B cell (primary cell): ENCODE data around the gene TGFBR3. TPM values are rescaled to one million over a fixed set of nuclear protein-coding genes. Genes with fewer than 3 reads are reported as not detected.

ENCODE experiments used
- ATAC-seq: fragments of 200-7000 bp; cut with Tn5 transposase; one replicate; pipeline ENCODE4 v1.10.0; 2021; ENCODE audit warnings: low read depth, mild to moderate bottlenecking, moderate number of reproducible peaks, moderate library complexity
- CTCF ChIA-PET: fragments of 350-600 bp; sonication (Branson Sonifier 250); formaldehyde crosslinking; loops from one replicate; lab custom pipeline; 2021; ENCODE audit warnings: antibody characterized with exemption, inconsistent platforms; lab: Charles Lee
- POLR2A ChIA-PET: fragments of 350-600 bp; sonication (Branson Sonifier 250); formaldehyde crosslinking; loops from one replicate; lab custom pipeline; 2021; ENCODE audit warnings: antibody characterized with exemption; lab: Charles Lee
- DNase-seq: peaks from one replicate; pipeline ENCODE4 v3.0.0; 2013
- H2AFZ ChIP-seq: 2 replicates; pipeline ENCODE4 v1.6.1; 2012; ENCODE audit warnings: mild to moderate bottlenecking, low read depth, low read length; ENCODE audit not compliant: insufficient read depth, poor library complexity, severe bottlenecking
- H3K27ac ChIP-seq, 2 donors: 1 replicate in 1 of 2; 2 replicates in 1 of 2; pipeline ENCODE4 v1.5.1; 2012 to 2013; ENCODE audit warnings: low read length in 2 of 2, mild to moderate bottlenecking in 2 of 2, moderate library complexity in 1 of 2
- H3K27me3 ChIP-seq, 4 experiments: fragments of 200-600 bp in 1 of 4; sonication (generic) in 1 of 4; replicated peaks in 1 of 4; 1 replicate in 2 of 4; 2 replicates in 2 of 4; pipeline versions ENCODE4 v1.6.1 to v1.7.0; 2013 to 2016; ENCODE audit warnings: low read length in 3 of 4, mild to moderate bottlenecking in 2 of 4, mixed read lengths in 1 of 4, moderate library complexity in 1 of 4; ENCODE audit not compliant: insufficient read depth in 4 of 4, control insufficient read depth in 3 of 4; ENCODE audit errors: control extremely low read depth in 1 of 4
- H3K36me3 ChIP-seq, 2 experiments: replicated peaks in 1 of 2; 1 replicate in 1 of 2; 2 replicates in 1 of 2; pipeline versions ENCODE4 v1.6.1 to v1.7.1; 2013; ENCODE audit warnings: low read length in 1 of 2; ENCODE audit not compliant: insufficient read depth in 2 of 2, control insufficient read depth in 1 of 2; ENCODE audit errors: control extremely low read depth in 1 of 2, extremely low read depth in 1 of 2
- H3K4me1 ChIP-seq, 2 donors: fragments of 200-600 bp in 1 of 2; sonication (generic) in 1 of 2; 1 replicate in 1 of 2; 2 replicates in 1 of 2; pipeline versions ENCODE4 v1.5.1 to v1.6.1; 2013 to 2017; ENCODE audit warnings: low read length in 2 of 2; ENCODE audit not compliant: control insufficient read depth in 2 of 2, insufficient read depth in 2 of 2
- H3K4me2 ChIP-seq: replicated peaks from 2 replicates; pipeline ENCODE3; 2012; ENCODE audit warnings: mild to moderate bottlenecking, low read depth, low read length; ENCODE audit not compliant: poor library complexity, severe bottlenecking
- H3K4me3 ChIP-seq, 5 experiments: fragments of 200-600 bp in 1 of 5; sonication (generic) in 1 of 5; 1 replicate in 3 of 5; 2 replicates in 2 of 5; pipeline versions ENCODE4 v1.5.1 to v1.7.0; 2011 to 2016; ENCODE audit warnings: low read length in 4 of 5, mild to moderate bottlenecking in 4 of 5, low read depth in 2 of 5, control low read depth in 1 of 5, moderate library complexity in 1 of 5; ENCODE audit not compliant: insufficient read depth in 1 of 5; ENCODE audit errors: control extremely low read depth in 1 of 5, extremely low read depth in 1 of 5
- H3K79me2 ChIP-seq: fragments of 200-600 bp; sonication (generic); one replicate; pipeline ENCODE4 v1.6.0; 2016; ENCODE audit warnings: low read length; ENCODE audit not compliant: control insufficient read depth, insufficient read depth
- H3K9ac ChIP-seq: fragments of 200-600 bp; sonication (generic); 2 replicates; pipeline ENCODE4 v1.6.1; 2017; ENCODE audit warnings: mild to moderate bottlenecking, low read length, moderate library complexity
- H3K9me3 ChIP-seq, 3 donors: one replicate each; pipeline versions ENCODE4 v1.6.1 to v1.7.1; 2013; ENCODE audit warnings: low read length in 2 of 3; ENCODE audit not compliant: control insufficient read depth in 2 of 3, insufficient read depth in 1 of 3; ENCODE audit errors: control extremely low read depth in 1 of 3
- H4K20me1 ChIP-seq: 2 replicates; pipeline ENCODE4 v1.6.0; 2012; ENCODE audit warnings: mild to moderate bottlenecking, low read length; ENCODE audit not compliant: insufficient read depth, control insufficient read depth, poor library complexity, severe bottlenecking
- H3K27ac Mint-ChIP-seq: one replicate; pipeline ENCODE4 v1.8.0; 2021; ENCODE audit warnings: mixed read lengths
- H3K27me3 Mint-ChIP-seq: one replicate; pipeline ENCODE4 v1.8.0; 2021; ENCODE audit warnings: mixed read lengths
- H3K4me1 Mint-ChIP-seq: one replicate; pipeline ENCODE4 v1.8.0; 2021; ENCODE audit warnings: mixed read lengths
- H3K4me3 Mint-ChIP-seq: one replicate; pipeline ENCODE4 v1.8.0; 2021; ENCODE audit warnings: mixed read lengths
- H3K9me3 Mint-ChIP-seq: one replicate; pipeline ENCODE4 v1.8.0; 2022; ENCODE audit warnings: mixed read lengths; ENCODE audit not compliant: insufficient read depth
- EZH2 ChIP-seq: IDR thresholded peaks from 2 replicates; pipeline ENCODE4 v1.6.1; 2012; ENCODE audit warnings: borderline replicate concordance, low read depth, mild to moderate bottlenecking, moderate library complexity, low read length; ENCODE audit not compliant: insufficient read depth, poor library complexity, severe bottlenecking
- WGBS: methylation state at CpG from one replicate; pipeline ENCODE4 v1.1.5; 2013; ENCODE audit warnings: missing lambda C conversion rate; ENCODE audit not compliant: insufficient coverage; 5-methylcytosine and 5-hydroxymethylcytosine counted together
- intact Hi-C: fragments of 100-400 bp; cut with micrococcal nuclease; formaldehyde crosslinking; loops from one replicate; pipeline ENCODE4 v1.10.0; 2022
- polyA plus RNA-seq: library from polyadenylated mRNA; depleted of rRNA; stranded (reverse); fragments of >200 nt; gene quantifications from 2 replicates; pipeline ENCODE4 v1.2.3, GENCODE V29; 2012
- total RNA-seq, 2 donors: library from RNA; stranded (reverse); fragments of 120-200 nt in 1 of 2; gene quantifications; 1 replicate in 1 of 2; 2 replicates in 1 of 2; pipeline versions ENCODE4 v1.2.3 to v1.2.4, GENCODE V29; 2013 to 2022
- TF ChIP-seq, protein P1 (sequence below): fragments of 200-600 bp; IDR thresholded peaks from one replicate; pipeline ENCODE4 v1.8.0; 2022; ENCODE audit warnings: antibody characterized with exemption, mild to moderate bottlenecking

The TGFBR3 gene
- total and polyA plus RNA-seq, 2 donors (not counting 1 experiment from before 2014, with no cell fraction given), result 0.10 to 0.12 TPM

DNA sequence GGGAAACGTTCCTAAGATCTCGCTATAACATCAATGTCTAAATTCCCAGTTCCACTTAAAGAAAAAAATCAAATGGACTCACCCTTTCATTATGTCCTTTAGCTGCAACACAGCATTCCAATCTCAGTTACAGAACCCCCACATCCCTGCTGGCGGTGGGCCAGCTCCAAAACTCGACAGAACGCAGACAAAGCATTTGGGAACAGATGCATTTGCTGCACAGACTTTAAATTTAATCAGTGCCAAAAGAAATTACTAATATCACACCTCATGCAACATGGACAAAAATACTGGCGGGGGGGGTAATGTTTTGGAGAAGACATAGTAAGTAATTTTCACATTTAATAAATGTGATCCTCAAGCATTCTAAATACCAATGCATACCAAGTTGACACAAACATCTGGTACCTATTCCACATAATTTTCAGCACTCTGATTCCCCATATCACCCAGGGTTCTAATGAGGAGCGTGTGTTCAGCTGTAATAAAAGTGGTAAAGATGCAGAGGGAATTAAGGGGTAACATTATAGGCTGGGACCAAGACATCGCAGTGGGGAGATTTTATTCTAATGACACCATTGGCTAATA, 79.7 kb downstream of the TGFBR3 start:
- H3K27me3 ChIP-seq, result no peaks in the 10 kb centered on the region
- DNase-seq, result no peak
- H3K4me2 ChIP-seq, result no peak overlapping the region
- ChIA-PET CTCF (no interaction called here), POLR2A (no interaction called here)
- no peaks in the 10 kb centered on the region for H3K79me2 ChIP-seq
- Mint-ChIP-seq H3K27ac (no peak overlapping the region), H3K9me3 (no peaks in the 10 kb centered on the region), H3K4me3 (no peak overlapping the region), H3K4me1 (peaks cover 12% of the 10 kb centered on the region), H3K27me3 (no peaks in the 10 kb centered on the region)
- H3K36me3 ChIP-seq, result no peaks in the 10 kb centered on the region
- H3K9me3 ChIP-seq, result no peaks in the 10 kb centered on the region
- no peak overlapping the region for H2AFZ ChIP-seq
- no peak for ATAC-seq
- H3K27ac ChIP-seq, result no peak overlapping the region
- H4K20me1 ChIP-seq, result no peaks in the 10 kb centered on the region
- WGBS, result 97% methylated on average over 4 of the region's 8 CpGs
- no peak overlapping the region for H3K4me3 ChIP-seq
- H3K9ac ChIP-seq, result no peak overlapping the region
- H3K4me1 ChIP-seq, result peaks cover 10 to 13% of the 10 kb centered on the region in 2 donors
- no peak for TF ChIP-seq EZH2
- TF ChIP-seq, protein P1, sequence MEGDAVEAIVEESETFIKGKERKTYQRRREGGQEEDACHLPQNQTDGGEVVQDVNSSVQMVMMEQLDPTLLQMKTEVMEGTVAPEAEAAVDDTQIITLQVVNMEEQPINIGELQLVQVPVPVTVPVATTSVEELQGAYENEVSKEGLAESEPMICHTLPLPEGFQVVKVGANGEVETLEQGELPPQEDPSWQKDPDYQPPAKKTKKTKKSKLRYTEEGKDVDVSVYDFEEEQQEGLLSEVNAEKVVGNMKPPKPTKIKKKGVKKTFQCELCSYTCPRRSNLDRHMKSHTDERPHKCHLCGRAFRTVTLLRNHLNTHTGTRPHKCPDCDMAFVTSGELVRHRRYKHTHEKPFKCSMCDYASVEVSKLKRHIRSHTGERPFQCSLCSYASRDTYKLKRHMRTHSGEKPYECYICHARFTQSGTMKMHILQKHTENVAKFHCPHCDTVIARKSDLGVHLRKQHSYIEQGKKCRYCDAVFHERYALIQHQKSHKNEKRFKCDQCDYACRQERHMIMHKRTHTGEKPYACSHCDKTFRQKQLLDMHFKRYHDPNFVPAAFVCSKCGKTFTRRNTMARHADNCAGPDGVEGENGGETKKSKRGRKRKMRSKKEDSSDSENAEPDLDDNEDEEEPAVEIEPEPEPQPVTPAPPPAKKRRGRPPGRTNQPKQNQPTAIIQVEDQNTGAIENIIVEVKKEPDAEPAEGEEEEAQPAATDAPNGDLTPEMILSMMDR, result no peak
- intact Hi-C loops, result no loop called here

DNA sequence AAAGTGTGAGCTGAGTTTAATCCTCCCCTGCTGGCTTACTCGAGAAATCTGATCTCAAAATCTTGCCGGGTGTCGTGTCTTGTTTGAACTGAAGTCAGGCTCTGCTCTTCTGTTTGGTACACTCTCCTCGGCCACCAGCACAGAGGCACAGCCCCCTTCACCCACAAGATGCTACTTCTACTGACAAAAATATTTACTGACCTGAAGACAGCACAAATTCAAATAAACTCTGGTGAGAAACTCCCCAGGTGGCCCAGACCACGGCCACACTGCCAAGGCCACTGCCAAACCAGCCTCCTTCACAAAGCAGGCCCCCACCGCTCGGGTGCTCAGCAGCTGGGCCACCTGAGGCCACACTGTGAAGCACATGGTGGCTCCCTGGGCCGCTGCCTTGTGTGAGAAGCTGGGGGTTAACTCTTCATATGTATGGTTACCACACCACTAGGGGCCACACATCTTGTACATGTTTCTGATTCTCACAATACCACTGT, 80.6 kb downstream of the TGFBR3 start:
- ATAC-seq (no peak), DNase-seq (no peak)
- Mint-ChIP-seq H3K4me3 (no peak overlapping the region), H3K9me3 (no peaks in the 10 kb centered on the region), H3K4me1 (peaks cover 12% of the 10 kb centered on the region), H3K27me3 (no peaks in the 10 kb centered on the region), H3K27ac (no peak overlapping the region)
- Histone ChIP-seq H3K9ac (no peak overlapping the region), H3K4me3 (no peak overlapping the region), H3K27me3 (no peaks in the 10 kb centered on the region), H4K20me1 (no peaks in the 10 kb centered on the region), H3K4me1 (peaks cover 10 to 13% of the 10 kb centered on the region in 2 donors), H3K27ac (no peak overlapping the region), H3K9me3 (no peaks in the 10 kb centered on the region), H3K4me2 (no peak overlapping the region), H3K79me2 (no peaks in the 10 kb centered on the region), H3K36me3 (no peaks in the 10 kb centered on the region), H2AFZ (no peak overlapping the region)
- WGBS, result 96% methylated on average over 5 of the region's 8 CpGs
- ChIA-PET CTCF (no interaction called here), POLR2A (no interaction called here)
- intact Hi-C loops, result no loop called here
- TF ChIP-seq, protein P1, result no peak
- TF ChIP-seq EZH2, result no peak
